GM12878 (cell line): ENCODE measurements around the gene DDX10. TPM values are rescaled to one million over a fixed set of nuclear protein-coding genes. Genes with fewer than 3 reads are reported as not detected.

Source experiments
- ATAC-seq: fragments of 200-7000 bp; cut with Tn5 transposase; 3 replicates; pipeline ENCODE4 v1.9.1; 2020; ENCODE audit warnings: mild to moderate bottlenecking, moderate library complexity
- BruUV-seq: library from RNA; stranded (reverse); fragments of 400-500 nt; replicated peaks from 2 replicates; lab custom pipeline; 2021; lab: Mats Ljungman, UMichigan
- CTCF ChIA-PET: fragments of 300-600 bp; sonication (Branson Sonifier 250); formaldehyde crosslinking; extraction: SDS; loops from one replicate; lab custom pipeline; 2021; ENCODE audit warnings: inconsistent platforms; lab: Yijun Ruan, JAX
- POLR2A ChIA-PET: fragments of 350-600 bp; formaldehyde crosslinking; extraction: SDS; loops from one replicate; lab custom pipeline; 2021; ENCODE audit warnings: inconsistent platforms; lab: Charles Lee
- RAD21 ChIA-PET: fragments of 300-600 bp; sonication (Branson Sonifier 250); formaldehyde crosslinking; loops from one replicate; lab custom pipeline; 2023; ENCODE audit warnings: antibody characterized with exemption; ENCODE audit not compliant: unreplicated experiment; lab: Charles Lee
- SMC1A ChIA-PET: fragments of 300-600 bp; sonication (Branson Sonifier 250); formaldehyde crosslinking; loops from one replicate; lab custom pipeline; 2023; ENCODE audit not compliant: unreplicated experiment, uncharacterized antibody; lab: Charles Lee
- DNase-seq: peaks from one replicate; pipeline ENCODE4 v3.0.0-alpha.2; 2011; ENCODE audit warnings: low read depth, low spot score
- FAIRE-seq: peaks from 3 replicates; lab custom pipeline; 2011; peaks lifted over from hg19 to GRCh38; lab: Jason Lieb, UNC
- H2AFZ ChIP-seq: 2 replicates; pipeline ENCODE4 v1.6.0; 2011; ENCODE audit warnings: low read depth, low read length, control low read depth; ENCODE audit not compliant: control insufficient read depth
- H3K27ac ChIP-seq: 2 replicates; pipeline ENCODE4 v1.5.1; 2011; ENCODE audit warnings: control low read depth; ENCODE audit not compliant: control insufficient read depth, insufficient read depth
- H3K27me3 ChIP-seq, 2 experiments: replicated peaks in 1 of 2; 2 replicates each; pipeline versions ENCODE4 v1.6.0 to v1.6.1; 2011; ENCODE audit warnings: low read length in 1 of 2; ENCODE audit not compliant: control insufficient read depth in 2 of 2, insufficient read depth in 2 of 2
- H3K36me3 ChIP-seq, 2 experiments: 2 replicates each; pipeline ENCODE4 v1.5.1; 2011; ENCODE audit warnings: low read length in 1 of 2; ENCODE audit not compliant: control insufficient read depth in 2 of 2, insufficient read depth in 2 of 2
- H3K4me1 ChIP-seq: 2 replicates; pipeline ENCODE4 v1.6.1; 2011; ENCODE audit warnings: mild to moderate bottlenecking, low read length, moderate library complexity, mixed read lengths; ENCODE audit not compliant: control insufficient read depth, insufficient read depth
- H3K4me2 ChIP-seq: 2 replicates; pipeline ENCODE4 v1.6.0; 2011; ENCODE audit warnings: control low read depth; ENCODE audit not compliant: control insufficient read depth, insufficient read depth
- H3K4me3 ChIP-seq: fragments of 200-600 bp; sonication (generic); 2 replicates; pipeline ENCODE4 v1.5.1; 2016
- H3K79me2 ChIP-seq: 2 replicates; pipeline ENCODE4 v1.6.0; 2011; ENCODE audit warnings: low read length; ENCODE audit not compliant: control insufficient read depth, insufficient read depth
- H3K9ac ChIP-seq: 2 replicates; pipeline ENCODE4 v1.8.0; 2011; ENCODE audit warnings: low read length, control low read depth, mixed read lengths; ENCODE audit not compliant: control insufficient read depth, insufficient read depth
- H3K9me3 ChIP-seq: replicated peaks from 3 replicates; pipeline ENCODE4 v1.5.1; 2011; ENCODE audit warnings: mild to moderate bottlenecking, low read length; ENCODE audit not compliant: control insufficient read depth, insufficient read depth
- H4K20me1 ChIP-seq: 2 replicates; pipeline ENCODE4 v1.6.0; 2011; ENCODE audit not compliant: control insufficient read depth, insufficient read depth
- ELK1 ChIP-seq: IDR thresholded peaks from 2 replicates; pipeline ENCODE4 v1.6.1; 2012; ENCODE audit warnings: low read depth, low read length, improper control_type of control experiment
- ETV6 ChIP-seq, 2 experiments: fragments of 450-650 bp in 1 of 2; IDR thresholded peaks in 1 of 2; conservative IDR thresholded peaks in 1 of 2; 2 replicates each; pipeline ENCODE4 v1.6.1; 2014; ENCODE audit warnings: antibody characterized with exemption in 1 of 2, borderline replicate concordance in 1 of 2, low read depth in 1 of 2, mild to moderate bottlenecking in 1 of 2, moderate library complexity in 1 of 2
- HDAC6 ChIP-seq: fragments of 200-600 bp; sonication (generic); IDR thresholded peaks from one replicate; pipeline ENCODE4 v1.8.0; 2017; ENCODE audit warnings: antibody characterized with exemption; ENCODE audit not compliant: unreplicated experiment
- IKZF1 ChIP-seq: fragments of 450-650 bp; conservative IDR thresholded peaks from 2 replicates; pipeline ENCODE4 v1.6.1; 2017; ENCODE audit warnings: antibody characterized with exemption, mild to moderate bottlenecking
- NFYB ChIP-seq: IDR thresholded peaks from 2 replicates; pipeline ENCODE4 v1.6.1; 2011; ENCODE audit warnings: low read depth, mild to moderate bottlenecking, low read length, improper control_type of control experiment, moderate library complexity; ENCODE audit not compliant: insufficient read depth
- PKNOX1 ChIP-seq: fragments of 450-650 bp; IDR thresholded peaks from 2 replicates; pipeline ENCODE4 v1.6.1; 2016; ENCODE audit warnings: mild to moderate bottlenecking
- RAD21 ChIP-seq: IDR thresholded peaks from 2 replicates; pipeline ENCODE4 v1.6.1; 2011; ENCODE audit warnings: mild to moderate bottlenecking, low read depth, low read length, moderate library complexity; ENCODE audit not compliant: insufficient read depth
- SMAD1 ChIP-seq: fragments of 450-650 bp; IDR thresholded peaks from 2 replicates; pipeline ENCODE4 v1.6.1; 2018; ENCODE audit warnings: mild to moderate bottlenecking, low read depth; ENCODE audit not compliant: partially characterized antibody
- SMC3 ChIP-seq: IDR thresholded peaks from 2 replicates; pipeline ENCODE4 v1.6.1; 2011; ENCODE audit warnings: low read length, improper control_type of control experiment, borderline replicate concordance
- TAF1 ChIP-seq: IDR thresholded peaks from 2 replicates; pipeline ENCODE4 v1.6.1; 2011; ENCODE audit warnings: mild to moderate bottlenecking, low read depth, low read length, borderline replicate concordance
- TCF7 ChIP-seq: IDR thresholded peaks from 2 replicates; pipeline ENCODE4 v1.6.1; 2014; ENCODE audit warnings: antibody characterized with exemption, borderline replicate concordance
- ZBTB11 ChIP-seq: fragments of 450-650 bp; formaldehyde crosslinking; IDR thresholded peaks from 2 replicates; pipeline ENCODE4 v1.5.0; 2022; ENCODE audit warnings: mild to moderate bottlenecking, missing genetic modification characterization
- ZNF217 ChIP-seq: fragments of 450-650 bp; IDR thresholded peaks from 2 replicates; pipeline ENCODE4 v1.6.1; 2017; ENCODE audit warnings: antibody characterized with exemption, mild to moderate bottlenecking
- WGBS: methylation state at CpG from one replicate; pipeline ENCODE4 v1.1.6; 2016; ENCODE audit warnings: low lambda C conversion rate; ENCODE audit not compliant: insufficient replicate concordance, insufficient coverage; ENCODE audit errors: missing lambda C conversion rate; 5-methylcytosine and 5-hydroxymethylcytosine counted together
- in situ Hi-C: fragments of 300-500 bp; cut with MboI; formaldehyde crosslinking; loops from 9 replicates; pipeline ENCODE4 v1.14.3; 2018; ENCODE audit warnings: mixed read lengths
- intact Hi-C: fragments of 100-400 bp; cut with micrococcal nuclease; formaldehyde crosslinking; loops from one replicate; pipeline ENCODE4 v1.14.2; 2022; ENCODE audit not compliant: unreplicated experiment
- polyA plus RNA-seq, 11 experiments: library from polyadenylated mRNA; depleted of rRNA in 4 of 11; unstranded in 6 of 11; stranded (reverse) in 5 of 11; fragments of >200 nt; fragmentation: Nextera tagmentation in 4 of 11; fragmentation: Illumina TruSeq in 1 of 11; extraction: Ambion mirVana in 4 of 11; extraction: Trizol in 1 of 11; gene quantifications; 1 replicate in 1 of 11; 2 replicates in 10 of 11; pipeline versions ENCODE4 v1.2.1 to v1.2.3, GENCODE V29; 2011 to 2016; ENCODE audit warnings: inconsistent platforms in 2 of 11, missing spikeins in 2 of 11, low read depth in 1 of 11
- total RNA-seq, 4 experiments: library from RNA; depleted of rRNA in 3 of 4; stranded (reverse); fragments of >200 nt in 3 of 4; fragmentation: Illumina TruSeq in 1 of 4; extraction: Trizol in 1 of 4; gene quantifications; 2 replicates each; pipeline versions ENCODE4 v1.2.1 to v1.2.3, GENCODE V29; 2013 to 2021

The DDX10 gene
- total and polyA plus RNA-seq, 10 of the 15 experiments (the other 5 are each of a cell fraction or from before 2014, with no cell fraction given) = 20.9 to 51.5 (median 31.9) TPM

GRCh38 chr11:108672786-108673185, 7.9 kb downstream of the DDX10 start:
- intact Hi-C loops = no loop called here
- Histone ChIP-seq H3K4me3 (no peak overlapping the region), H3K4me1 (no peaks in the 10 kb centered on the region), H3K9ac (no peak overlapping the region), H3K79me2 (peaks cover 46% of the 10 kb centered on the region), H4K20me1 (no peaks in the 10 kb centered on the region), H3K36me3 (peaks cover 9 to 23% of the 10 kb centered on the region in 2 experiments), H3K27me3 (no peaks in the 10 kb centered on the region), H2AFZ (no peak overlapping the region), H3K27ac (no peak overlapping the region), H3K4me2 (no peak overlapping the region), H3K9me3 (no peaks in the 10 kb centered on the region)
- ChIA-PET CTCF (interaction anchor here (1.1 kb wide), 1 partner anchor 25 kb away, joined by 6 read pairs; no protein-coding TSS in a partner anchor), POLR2A (no interaction called here), SMC1A (no interaction called here), RAD21 (no interaction called here)
- BruUV-seq = no TSS peak
- DNase-seq (no peak), ATAC-seq (no peak), FAIRE-seq (no peak)
- TF ChIP-seq RAD21 (no peak), TCF7 (no peak), HDAC6 (no peak), NFYB (no peak), PKNOX1 (no peak)
- in situ Hi-C loops = no loop called here

GRCh38 chr11:108679045-108679444, 14.2 kb downstream of the DDX10 start:
- no peak overlapping the region for H3K4me2 ChIP-seq
- CTCF ChIA-PET = no interaction called here
- intact Hi-C loops = no loop called here
- no peaks in the 10 kb centered on the region for H3K27me3 ChIP-seq
- H3K4me1 ChIP-seq = no peaks in the 10 kb centered on the region
- POLR2A ChIA-PET = no interaction called here
- H3K27ac ChIP-seq = no peak overlapping the region
- SMC1A ChIA-PET = no interaction called here
- H4K20me1 ChIP-seq = no peaks in the 10 kb centered on the region
- RAD21 ChIA-PET = no interaction called here
- peaks cover 13 to 26% of the 10 kb centered on the region in 2 experiments for H3K36me3 ChIP-seq
- H3K9me3 ChIP-seq = no peaks in the 10 kb centered on the region
- H2AFZ ChIP-seq = no peak overlapping the region
- H3K79me2 ChIP-seq = no peaks in the 10 kb centered on the region
- WGBS = 100% methylated on average over 2 of the region's 2 CpGs
- in situ Hi-C loops = no loop called here
- ATAC-seq = no peak
- no peak for FAIRE-seq
- H3K9ac ChIP-seq = no peak overlapping the region
- no peak overlapping the region for H3K4me3 ChIP-seq
- DNase-seq = no peak
- BruUV-seq = no TSS peak
- TF ChIP-seq ZBTB11 (CRISPR knock-in tag) (no peak), ELK1 (no peak), IKZF1 (no peak), SMAD1 (no peak), TAF1 (no peak), ETV6 (conservative IDR thresholded peaks at IDR 0.05 in 1 of 2, IDR thresholded peaks at IDR 0.05 in 1 of 2; ENCODE audit: borderline replicate concordance in 1 of 2, low read depth in 1 of 2) (no peak), ZNF217 (no peak), SMC3 (no peak)
